Suprapubic skin (tissue), 4 donors: ENCODE results near the gene EIF2B5. TPM values are rescaled to one million over a fixed set of nuclear protein-coding genes. Genes with fewer than 3 reads are reported as not detected.
"Not testable (repeated sequence)": the region's sequence is repeated elsewhere in the genome, so short reads cannot be mapped to it uniquely, and the experiment has no call there.

Experiments
- DNase-seq, 2 donors: peaks; one replicate each; pipeline ENCODE4 v3.0.0-alpha.2; 2019; ENCODE audit warnings: low spot score in 2 of 2
- H3K27ac ChIP-seq: fragments of 200-600 bp; sonication (generic); one replicate; pipeline ENCODE4 v1.5.1; 2019
- H3K27me3 ChIP-seq: fragments of 200-600 bp; sonication (generic); one replicate; pipeline ENCODE4 v1.5.1; 2019
- H3K36me3 ChIP-seq: fragments of 200-600 bp; sonication (generic); one replicate; pipeline ENCODE4 v1.5.1; 2019
- H3K4me1 ChIP-seq: fragments of 200-600 bp; sonication (generic); one replicate; pipeline ENCODE4 v1.5.1; 2019
- H3K4me3 ChIP-seq: fragments of 200-600 bp; sonication (generic); one replicate; pipeline ENCODE4 v1.5.1; 2019; ENCODE audit warnings: mild to moderate bottlenecking
- H3K9me3 ChIP-seq: fragments of 200-600 bp; sonication (generic); one replicate; pipeline ENCODE4 v1.5.1; 2019
- EP300 ChIP-seq: sonication (generic); formaldehyde crosslinking; IDR thresholded peaks from one replicate; pipeline ENCODE4 v1.6.1; 2017; ENCODE audit warnings: antibody characterized with exemption
- POLR2A ChIP-seq, 2 donors: fragments of 450-650 bp; IDR thresholded peaks; one replicate each; pipeline ENCODE4 v1.6.1; 2017; ENCODE audit warnings: antibody characterized with exemption in 2 of 2, mild to moderate bottlenecking in 2 of 2, moderate library complexity in 2 of 2
- POLR2AphosphoS5 ChIP-seq, 3 donors: sonication (generic); formaldehyde crosslinking; IDR thresholded peaks; one replicate each; pipeline ENCODE4 v1.6.1; 2017; ENCODE audit warnings: antibody characterized with exemption in 3 of 3
- WGBS: methylation state at CpG from one replicate; pipeline ENCODE4 v1.1.5; 2018; 5-methylcytosine and 5-hydroxymethylcytosine counted together
- total RNA-seq, 4 donors: library from RNA; depleted of rRNA; stranded (reverse); fragments of >200 nt; gene quantifications; one replicate each; pipeline ENCODE4 v1.1.0, GENCODE V29; 2016
- TF ChIP-seq, protein P1 (sequence below), 2 donors: fragments of 200-600 bp in 1 of 2; fragments of 450-650 bp in 1 of 2; sonication (generic) in 1 of 2; IDR thresholded peaks; one replicate each; pipeline ENCODE4 v1.5.1; 2016 to 2019; ENCODE audit warnings: antibody characterized with exemption in 2 of 2, mild to moderate bottlenecking in 1 of 2, moderate library complexity in 1 of 2

The EIF2B5 gene
- total RNA-seq, 4 donors from 2014 or later: 34.6 to 70.9 (median 46.2) TPM

GRCh38 chr3:184155644-184156521 lies 20.7 kb downstream of the EIF2B5 start:
- Histone ChIP-seq H3K9me3 (no peaks in the 10 kb centered on the region), H3K4me3 (peak overlapping the region; percentile 91), H3K27ac (peak overlapping the region; percentile 84), H3K4me1 (peaks cover 54% of the 10 kb centered on the region), H3K27me3 (no peaks in the 10 kb centered on the region), H3K36me3 (no peaks in the 10 kb centered on the region)
- WGBS: 0% methylated on average over 18 of the region's 47 CpGs
- TF ChIP-seq EP300 (no peak), POLR2AphosphoS5 (IDR thresholded peaks at IDR 0.05) (no peak), POLR2A (IDR thresholded peaks at IDR 0.05) (no peak)
- TF ChIP-seq, protein P1, sequence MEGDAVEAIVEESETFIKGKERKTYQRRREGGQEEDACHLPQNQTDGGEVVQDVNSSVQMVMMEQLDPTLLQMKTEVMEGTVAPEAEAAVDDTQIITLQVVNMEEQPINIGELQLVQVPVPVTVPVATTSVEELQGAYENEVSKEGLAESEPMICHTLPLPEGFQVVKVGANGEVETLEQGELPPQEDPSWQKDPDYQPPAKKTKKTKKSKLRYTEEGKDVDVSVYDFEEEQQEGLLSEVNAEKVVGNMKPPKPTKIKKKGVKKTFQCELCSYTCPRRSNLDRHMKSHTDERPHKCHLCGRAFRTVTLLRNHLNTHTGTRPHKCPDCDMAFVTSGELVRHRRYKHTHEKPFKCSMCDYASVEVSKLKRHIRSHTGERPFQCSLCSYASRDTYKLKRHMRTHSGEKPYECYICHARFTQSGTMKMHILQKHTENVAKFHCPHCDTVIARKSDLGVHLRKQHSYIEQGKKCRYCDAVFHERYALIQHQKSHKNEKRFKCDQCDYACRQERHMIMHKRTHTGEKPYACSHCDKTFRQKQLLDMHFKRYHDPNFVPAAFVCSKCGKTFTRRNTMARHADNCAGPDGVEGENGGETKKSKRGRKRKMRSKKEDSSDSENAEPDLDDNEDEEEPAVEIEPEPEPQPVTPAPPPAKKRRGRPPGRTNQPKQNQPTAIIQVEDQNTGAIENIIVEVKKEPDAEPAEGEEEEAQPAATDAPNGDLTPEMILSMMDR (IDR thresholded peaks at IDR 0.05): no peak
- no peak for DNase-seq

- peak overlapping the region; percentile 91 for H3K4me3 ChIP-seq
- DNase-seq: no peak
- H3K27ac ChIP-seq: peak overlapping the region; percentile 84
- H3K9me3 ChIP-seq: no peaks in the 10 kb centered on the region
- peaks cover 60% of the 10 kb centered on the region for H3K4me1 ChIP-seq
- no peaks in the 10 kb centered on the region for H3K36me3 ChIP-seq
- TF ChIP-seq EP300: no peak
- no peak for TF ChIP-seq POLR2A (IDR thresholded peaks at IDR 0.05)
- no peaks in the 10 kb centered on the region for H3K27me3 ChIP-seq
- 0% methylated on average over 3 of the region's 6 CpGs for WGBS
These were observed 21.4 kb downstream of the EIF2B5 start for GRCh38 chr3:184156522-184156955.

GRCh38 chr3:184157206-184157605 lies 22.0 kb downstream of the EIF2B5 start:
- DNase-seq: no peak
- Histone ChIP-seq H3K27ac (peak overlapping the region; percentile 84), H3K9me3 (no peaks in the 10 kb centered on the region), H3K36me3 (no peaks in the 10 kb centered on the region), H3K4me1 (peaks cover 66% of the 10 kb centered on the region), H3K27me3 (no peaks in the 10 kb centered on the region), H3K4me3 (peak overlapping the region; percentile 91)
- TF ChIP-seq POLR2AphosphoS5 (IDR thresholded peaks at IDR 0.05) (no peak), EP300 (no peak), POLR2A (IDR thresholded peaks at IDR 0.05) (no peak)

- Histone ChIP-seq H3K27me3 (no peaks in the 10 kb centered on the region), H3K36me3 (peaks cover 4% of the 10 kb centered on the region), H3K27ac (no peak overlapping the region), H3K9me3 (no peaks in the 10 kb centered on the region), H3K4me1 (peaks cover 64% of the 10 kb centered on the region), H3K4me3 (no peak overlapping the region)
- TF ChIP-seq POLR2A (IDR thresholded peaks at IDR 0.05) (no peak), POLR2AphosphoS5 (IDR thresholded peaks at IDR 0.05) (no peak), EP300 (no peak)
- TF ChIP-seq, protein P1 (IDR thresholded peaks at IDR 0.05): no peak
- DNase-seq: no peak
- 85% methylated on average over 4 of the region's 4 CpGs for WGBS
These were observed 23.2 kb downstream of the EIF2B5 start for GRCh38 chr3:184158404-184158803.

DNA sequence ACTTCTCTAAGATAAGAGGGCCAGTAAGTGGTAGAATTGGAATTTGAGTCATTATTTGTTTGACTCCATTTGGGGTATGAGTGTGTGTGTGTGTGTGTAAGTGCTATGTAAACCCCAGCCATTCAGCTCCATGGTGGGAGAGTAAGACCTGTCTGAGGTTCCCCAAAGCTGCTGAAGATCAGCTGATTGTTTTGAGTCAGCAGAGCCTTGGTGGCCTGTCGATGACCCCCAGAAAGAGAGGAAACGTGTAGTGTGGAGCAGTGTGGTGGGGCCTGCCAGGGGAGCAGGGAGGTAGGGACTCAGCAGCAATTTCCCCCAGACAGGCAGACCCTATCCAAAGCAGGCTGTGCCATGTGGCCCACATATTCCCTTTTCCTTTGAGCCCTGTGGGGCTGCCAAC lies 25.3 kb downstream of the EIF2B5 start:
- peaks cover 48% of the 10 kb centered on the region for H3K4me1 ChIP-seq
- WGBS: 68% methylated on average over 2 of the region's 2 CpGs
- TF ChIP-seq, protein P1 (IDR thresholded peaks at IDR 0.05): no peak
- TF ChIP-seq POLR2AphosphoS5 (IDR thresholded peaks at IDR 0.05): no peak
- TF ChIP-seq POLR2A (IDR thresholded peaks at IDR 0.05): no peak
- no peak for TF ChIP-seq EP300
- H3K4me3 ChIP-seq: no peak overlapping the region
- no peaks in the 10 kb centered on the region for H3K27me3 ChIP-seq
- peaks cover 24% of the 10 kb centered on the region for H3K36me3 ChIP-seq
- no peaks in the 10 kb centered on the region for H3K9me3 ChIP-seq
- no peak for DNase-seq
- H3K27ac ChIP-seq: no peak overlapping the region

GRCh38 chr3:184162571-184163070 lies 27.5 kb downstream of the EIF2B5 start:
- not testable (repeated sequence) for H3K27ac ChIP-seq, H3K27me3 ChIP-seq, H3K4me3 ChIP-seq, H3K9me3 ChIP-seq, DNase-seq
- WGBS: 92% methylated on average over 8 of the region's 8 CpGs
- Histone ChIP-seq H3K4me1 (peaks cover 33% of the 10 kb centered on the region), H3K36me3 (peaks cover 46% of the 10 kb centered on the region)
